Measurements from ENCODE around the gene HAND1.
A peak's percentile ranks its signal among the peaks of the same experiment; 100 is the strongest.

Gene HAND1

DNA sequence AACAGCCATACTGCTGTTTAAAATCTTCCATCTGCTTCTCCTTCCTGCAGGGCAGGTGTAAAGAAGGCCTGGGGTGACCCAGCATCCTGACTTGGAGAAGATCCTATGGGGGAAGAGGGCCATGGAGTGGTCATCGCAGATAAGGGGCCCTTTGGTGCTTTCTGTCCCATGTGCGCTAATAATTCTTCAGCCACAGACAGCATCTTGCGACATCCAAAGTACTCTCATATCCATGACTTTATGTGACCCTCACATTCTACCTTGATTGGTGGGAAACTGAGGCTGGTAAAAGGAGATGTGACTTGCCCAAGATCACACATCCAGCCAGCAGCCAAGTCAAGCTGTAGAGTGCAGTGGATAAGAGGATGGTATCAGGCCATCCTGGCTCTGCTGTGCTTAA is 44.3 kb upstream of the HAND1 start:
- no peak for TF ChIP-seq RARB (CRISPR knock-in tag; IDR thresholded peaks at IDR 0.05)
- TF ChIP-seq SNAI2 (CRISPR knock-in tag; IDR thresholded peaks at IDR 0.05), result no peak
- TF ChIP-seq, protein P1, sequence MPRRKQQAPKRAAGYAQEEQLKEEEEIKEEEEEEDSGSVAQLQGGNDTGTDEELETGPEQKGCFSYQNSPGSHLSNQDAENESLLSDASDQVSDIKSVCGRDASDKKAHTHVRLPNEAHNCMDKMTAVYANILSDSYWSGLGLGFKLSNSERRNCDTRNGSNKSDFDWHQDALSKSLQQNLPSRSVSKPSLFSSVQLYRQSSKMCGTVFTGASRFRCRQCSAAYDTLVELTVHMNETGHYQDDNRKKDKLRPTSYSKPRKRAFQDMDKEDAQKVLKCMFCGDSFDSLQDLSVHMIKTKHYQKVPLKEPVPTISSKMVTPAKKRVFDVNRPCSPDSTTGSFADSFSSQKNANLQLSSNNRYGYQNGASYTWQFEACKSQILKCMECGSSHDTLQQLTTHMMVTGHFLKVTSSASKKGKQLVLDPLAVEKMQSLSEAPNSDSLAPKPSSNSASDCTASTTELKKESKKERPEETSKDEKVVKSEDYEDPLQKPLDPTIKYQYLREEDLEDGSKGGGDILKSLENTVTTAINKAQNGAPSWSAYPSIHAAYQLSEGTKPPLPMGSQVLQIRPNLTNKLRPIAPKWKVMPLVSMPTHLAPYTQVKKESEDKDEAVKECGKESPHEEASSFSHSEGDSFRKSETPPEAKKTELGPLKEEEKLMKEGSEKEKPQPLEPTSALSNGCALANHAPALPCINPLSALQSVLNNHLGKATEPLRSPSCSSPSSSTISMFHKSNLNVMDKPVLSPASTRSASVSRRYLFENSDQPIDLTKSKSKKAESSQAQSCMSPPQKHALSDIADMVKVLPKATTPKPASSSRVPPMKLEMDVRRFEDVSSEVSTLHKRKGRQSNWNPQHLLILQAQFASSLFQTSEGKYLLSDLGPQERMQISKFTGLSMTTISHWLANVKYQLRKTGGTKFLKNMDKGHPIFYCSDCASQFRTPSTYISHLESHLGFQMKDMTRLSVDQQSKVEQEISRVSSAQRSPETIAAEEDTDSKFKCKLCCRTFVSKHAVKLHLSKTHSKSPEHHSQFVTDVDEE (CRISPR knock-in tag; IDR thresholded peaks at IDR 0.05), result no peak
- ATAC-seq, result no peak

DNA sequence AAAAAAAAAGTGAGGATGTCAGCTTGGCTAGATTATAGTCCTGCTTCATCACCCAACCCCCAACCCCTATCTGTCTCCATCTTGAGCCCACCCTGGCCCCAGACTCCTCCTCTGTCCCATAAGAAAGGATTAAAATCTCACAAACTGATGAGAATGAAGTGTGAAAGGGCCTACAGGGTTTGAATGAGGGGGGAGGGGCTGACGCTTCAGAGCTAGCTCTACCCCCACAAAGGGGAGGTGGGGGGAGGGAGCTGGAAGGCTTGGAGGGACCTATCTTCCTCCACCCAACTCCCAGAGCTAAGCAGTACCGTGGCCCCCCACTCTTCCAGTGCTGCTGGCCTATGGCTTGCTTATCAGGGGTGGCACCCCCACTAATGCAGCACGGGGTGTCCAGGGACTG is 43.7 kb upstream of the HAND1 start:
- ATAC-seq, result no peak
- TF ChIP-seq ZNF565 (CRISPR knock-in tag; conservative IDR thresholded peaks at IDR 0.05; ENCODE audit: low read depth) (no peak), RARB (CRISPR knock-in tag; IDR thresholded peaks at IDR 0.05) (no peak), ZFP3 (CRISPR knock-in tag; IDR thresholded peaks at IDR 0.05) (no peak), OSR1 (CRISPR knock-in tag; IDR thresholded peaks at IDR 0.05) (no peak)
- TF ChIP-seq, protein P2, sequence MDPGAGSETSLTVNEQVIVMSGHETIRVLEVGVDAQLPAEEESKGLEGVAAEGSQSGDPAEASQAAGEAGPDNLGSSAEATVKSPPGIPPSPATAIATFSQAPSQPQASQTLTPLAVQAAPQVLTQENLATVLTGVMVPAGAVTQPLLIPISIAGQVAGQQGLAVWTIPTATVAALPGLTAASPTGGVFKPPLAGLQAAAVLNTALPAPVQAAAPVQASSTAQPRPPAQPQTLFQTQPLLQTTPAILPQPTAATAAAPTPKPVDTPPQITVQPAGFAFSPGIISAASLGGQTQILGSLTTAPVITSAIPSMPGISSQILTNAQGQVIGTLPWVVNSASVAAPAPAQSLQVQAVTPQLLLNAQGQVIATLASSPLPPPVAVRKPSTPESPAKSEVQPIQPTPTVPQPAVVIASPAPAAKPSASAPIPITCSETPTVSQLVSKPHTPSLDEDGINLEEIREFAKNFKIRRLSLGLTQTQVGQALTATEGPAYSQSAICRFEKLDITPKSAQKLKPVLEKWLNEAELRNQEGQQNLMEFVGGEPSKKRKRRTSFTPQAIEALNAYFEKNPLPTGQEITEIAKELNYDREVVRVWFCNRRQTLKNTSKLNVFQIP (CRISPR knock-in tag; IDR thresholded peaks at IDR 0.05; ENCODE audit: borderline replicate concordance, low read depth), result no peak
- TF ChIP-seq, protein P3, sequence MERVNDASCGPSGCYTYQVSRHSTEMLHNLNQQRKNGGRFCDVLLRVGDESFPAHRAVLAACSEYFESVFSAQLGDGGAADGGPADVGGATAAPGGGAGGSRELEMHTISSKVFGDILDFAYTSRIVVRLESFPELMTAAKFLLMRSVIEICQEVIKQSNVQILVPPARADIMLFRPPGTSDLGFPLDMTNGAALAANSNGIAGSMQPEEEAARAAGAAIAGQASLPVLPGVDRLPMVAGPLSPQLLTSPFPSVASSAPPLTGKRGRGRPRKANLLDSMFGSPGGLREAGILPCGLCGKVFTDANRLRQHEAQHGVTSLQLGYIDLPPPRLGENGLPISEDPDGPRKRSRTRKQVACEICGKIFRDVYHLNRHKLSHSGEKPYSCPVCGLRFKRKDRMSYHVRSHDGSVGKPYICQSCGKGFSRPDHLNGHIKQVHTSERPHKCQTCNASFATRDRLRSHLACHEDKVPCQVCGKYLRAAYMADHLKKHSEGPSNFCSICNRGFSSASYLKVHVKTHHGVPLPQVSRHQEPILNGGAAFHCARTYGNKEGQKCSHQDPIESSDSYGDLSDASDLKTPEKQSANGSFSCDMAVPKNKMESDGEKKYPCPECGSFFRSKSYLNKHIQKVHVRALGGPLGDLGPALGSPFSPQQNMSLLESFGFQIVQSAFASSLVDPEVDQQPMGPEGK (CRISPR knock-in tag; IDR thresholded peaks at IDR 0.05; ENCODE audit: borderline replicate concordance), result no peak
- TF ChIP-seq, protein P4, sequence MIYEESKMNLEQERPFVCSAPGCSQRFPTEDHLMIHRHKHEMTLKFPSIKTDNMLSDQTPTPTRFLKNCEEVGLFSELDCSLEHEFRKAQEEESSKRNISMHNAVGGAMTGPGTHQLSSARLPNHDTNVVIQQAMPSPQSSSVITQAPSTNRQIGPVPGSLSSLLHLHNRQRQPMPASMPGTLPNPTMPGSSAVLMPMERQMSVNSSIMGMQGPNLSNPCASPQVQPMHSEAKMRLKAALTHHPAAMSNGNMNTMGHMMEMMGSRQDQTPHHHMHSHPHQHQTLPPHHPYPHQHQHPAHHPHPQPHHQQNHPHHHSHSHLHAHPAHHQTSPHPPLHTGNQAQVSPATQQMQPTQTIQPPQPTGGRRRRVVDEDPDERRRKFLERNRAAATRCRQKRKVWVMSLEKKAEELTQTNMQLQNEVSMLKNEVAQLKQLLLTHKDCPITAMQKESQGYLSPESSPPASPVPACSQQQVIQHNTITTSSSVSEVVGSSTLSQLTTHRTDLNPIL (CRISPR knock-in tag; IDR thresholded peaks at IDR 0.05; ENCODE audit: low read depth), result no peak

DNA sequence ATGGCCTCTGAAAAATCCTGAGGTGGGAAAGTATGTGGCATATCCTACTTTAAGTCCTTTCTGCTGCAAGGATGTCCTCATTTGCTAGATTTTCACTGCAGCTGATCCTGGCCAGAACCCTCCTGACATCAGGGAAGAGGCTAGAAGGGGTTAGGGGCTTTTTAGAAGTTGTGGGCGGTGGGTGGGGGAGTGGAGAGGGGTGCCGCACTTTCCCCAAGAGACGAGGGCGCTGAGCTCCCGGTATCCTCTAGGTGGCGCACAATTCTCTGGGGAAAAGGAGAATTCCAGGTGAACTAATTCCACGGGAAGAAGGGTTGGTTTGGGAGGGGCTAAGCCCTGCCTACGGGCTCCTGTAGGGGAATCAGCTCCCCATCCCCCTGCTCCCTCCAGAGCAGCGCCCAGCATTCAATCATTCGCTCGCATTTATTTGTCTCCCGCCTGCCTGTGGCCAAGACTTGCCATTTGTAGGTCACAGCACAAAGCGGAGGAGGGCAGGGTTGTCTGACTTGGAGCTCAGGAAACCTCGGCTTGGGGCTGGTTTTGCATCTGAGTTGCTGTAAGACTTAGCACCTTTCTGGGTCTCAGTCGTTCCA is 42.9 kb upstream of the HAND1 start:
- ATAC-seq, result peak; percentile 41
- TF ChIP-seq GLIS3 (CRISPR knock-in tag; IDR thresholded peaks at IDR 0.05) (no peak), BACH2 (CRISPR knock-in tag; IDR thresholded peaks at IDR 0.05; ENCODE audit: borderline replicate concordance) (no peak), ZFP30 (CRISPR knock-in tag; IDR thresholded peaks at IDR 0.05) (no peak), ESRRG (CRISPR knock-in tag; IDR thresholded peaks at IDR 0.05) (no peak), RARB (CRISPR knock-in tag; IDR thresholded peaks at IDR 0.05) (no peak), PPARA (CRISPR knock-in tag; IDR thresholded peaks at IDR 0.05; ENCODE audit: borderline replicate concordance) (no peak), ZNF8 (CRISPR knock-in tag; IDR thresholded peaks at IDR 0.05) (no peak), ZFP3 (CRISPR knock-in tag; IDR thresholded peaks at IDR 0.05) (no peak), ARNTL (CRISPR knock-in tag; IDR thresholded peaks at IDR 0.05; ENCODE audit: borderline replicate concordance, low read depth) (no peak), ZNF565 (CRISPR knock-in tag; conservative IDR thresholded peaks at IDR 0.05; ENCODE audit: low read depth) (no peak), CSDC2 (CRISPR knock-in tag; IDR thresholded peaks at IDR 0.05) (no peak), SNAI2 (CRISPR knock-in tag; IDR thresholded peaks at IDR 0.05) (no peak)
- TF ChIP-seq, protein P4 (CRISPR knock-in tag; IDR thresholded peaks at IDR 0.05; ENCODE audit: low read depth), result no peak
- TF ChIP-seq, protein P2 (CRISPR knock-in tag; IDR thresholded peaks at IDR 0.05; ENCODE audit: borderline replicate concordance, low read depth), result no peak
- TF ChIP-seq, protein P3 (CRISPR knock-in tag; IDR thresholded peaks at IDR 0.05; ENCODE audit: borderline replicate concordance), result no peak
- TF ChIP-seq, protein P5, sequence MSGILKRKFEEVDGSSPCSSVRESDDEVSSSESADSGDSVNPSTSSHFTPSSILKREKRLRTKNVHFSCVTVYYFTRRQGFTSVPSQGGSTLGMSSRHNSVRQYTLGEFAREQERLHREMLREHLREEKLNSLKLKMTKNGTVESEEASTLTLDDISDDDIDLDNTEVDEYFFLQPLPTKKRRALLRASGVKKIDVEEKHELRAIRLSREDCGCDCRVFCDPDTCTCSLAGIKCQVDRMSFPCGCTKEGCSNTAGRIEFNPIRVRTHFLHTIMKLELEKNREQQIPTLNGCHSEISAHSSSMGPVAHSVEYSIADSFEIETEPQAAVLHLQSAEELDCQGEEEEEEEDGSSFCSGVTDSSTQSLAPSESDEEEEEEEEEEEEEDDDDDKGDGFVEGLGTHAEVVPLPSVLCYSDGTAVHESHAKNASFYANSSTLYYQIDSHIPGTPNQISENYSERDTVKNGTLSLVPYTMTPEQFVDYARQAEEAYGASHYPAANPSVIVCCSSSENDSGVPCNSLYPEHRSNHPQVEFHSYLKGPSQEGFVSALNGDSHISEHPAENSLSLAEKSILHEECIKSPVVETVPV (CRISPR knock-in tag; IDR thresholded peaks at IDR 0.05), result no peak
